Prostate gland (tissue), 2 donors: ENCODE results near the gene DLG2.

Experiments
- CTCF ChIP-seq, 4 experiments: fragments of 200-600 bp in 2 of 4; fragments of 450-650 bp in 2 of 4; sonication (generic) in 2 of 4; IDR thresholded peaks; 1 replicate in 3 of 4; 2 replicates in 1 of 4; pipeline ENCODE4 v1.5.1; 2016 to 2019; ENCODE audit warnings: antibody characterized with exemption in 4 of 4, mild to moderate bottlenecking in 2 of 4, moderate library complexity in 2 of 4
- POLR2A ChIP-seq: fragments of 450-650 bp; IDR thresholded peaks from one replicate; pipeline ENCODE4 v1.6.1; 2016; ENCODE audit warnings: antibody characterized with exemption, mild to moderate bottlenecking
- POLR2AphosphoS5 ChIP-seq: sonication (generic); formaldehyde crosslinking; IDR thresholded peaks from one replicate; pipeline ENCODE4 v1.6.1; 2017; ENCODE audit warnings: antibody characterized with exemption

GRCh38 chr11:83510530-83511460, 2116.3 kb downstream of the DLG2 start:
- TF ChIP-seq POLR2A (no peak), CTCF (IDR thresholded peaks at IDR 0.05) (no peak), POLR2AphosphoS5 (no peak)
